Colonic mucosa (tissue), 4 donors: ENCODE data around the gene OLFM3. TPM values are rescaled to one million over a fixed set of nuclear protein-coding genes. Genes with fewer than 3 reads are reported as not detected.

ENCODE experiments used
- DNase-seq: peaks from one replicate; pipeline ENCODE4 v3.0.0-alpha.2; 2020
- H3K27ac ChIP-seq: fragments of 200-600 bp; one replicate; pipeline ENCODE4 v1.8.0; 2021
- H3K27me3 ChIP-seq: fragments of 200-600 bp; one replicate; pipeline ENCODE4 v1.8.0; 2021
- H3K36me3 ChIP-seq: fragments of 200-600 bp; one replicate; pipeline ENCODE4 v1.8.0; 2021
- H3K4me1 ChIP-seq: fragments of 200-600 bp; one replicate; pipeline ENCODE4 v1.8.0; 2021; ENCODE audit warnings: mild to moderate bottlenecking
- H3K4me3 ChIP-seq: fragments of 200-600 bp; one replicate; pipeline ENCODE4 v1.8.0; 2021
- H3K9ac ChIP-seq, 2 donors: one replicate each; pipeline ENCODE4 v1.7.0; 2013; ENCODE audit warnings: control low read depth in 2 of 2, low read depth in 2 of 2, low read length in 2 of 2
- H3K9me3 ChIP-seq: fragments of 200-600 bp; one replicate; pipeline ENCODE4 v1.8.0; 2021
- intact Hi-C: fragments of 100-400 bp; cut with DNase I; formaldehyde crosslinking; loops from one replicate; pipeline ENCODE4 v1.14.1; 2022
- total RNA-seq, 2 donors: library from RNA; stranded (reverse); fragmentation: NEBNext Ultra II Directional in 1 of 2; extraction: Animal tissue kit (Norgen Biotek cat#: 25700) in 1 of 2; gene quantifications; one replicate each; pipeline ENCODE4 v1.2.1, GENCODE V29; 2021
- TF ChIP-seq, protein P1 (sequence below): fragments of 200-600 bp; IDR thresholded peaks from one replicate; pipeline ENCODE4 v1.8.0; 2022; ENCODE audit warnings: antibody characterized with exemption, mild to moderate bottlenecking
- donor health status: healthy.
- donor health status: DM: no; HTN: no; CAD: no.
- donor health status: DM: no; HTN: no; CAD: no.

Gene OLFM3
- total RNA-seq, 2 donors from 2014 or later: 0.37 TPM; not detected in 1

DNA sequence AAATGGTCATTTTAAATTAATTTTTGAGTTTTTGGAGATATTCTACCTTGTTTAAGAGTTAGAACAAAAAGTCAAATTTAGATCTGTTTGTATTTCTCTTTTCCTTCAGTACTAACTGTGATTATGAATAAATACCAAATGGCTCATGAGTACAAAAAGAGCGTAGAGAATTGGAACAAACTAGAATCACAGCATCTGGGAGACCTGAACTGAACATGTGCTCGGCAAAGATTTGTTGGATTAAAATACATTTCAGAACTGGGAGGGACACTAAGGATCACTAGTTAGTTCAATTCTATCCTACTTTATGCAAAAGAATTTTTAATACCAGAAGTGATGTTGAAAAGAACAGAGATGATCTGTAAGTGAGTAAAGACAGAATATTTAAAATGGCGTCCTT lies 19.5 kb downstream of the OLFM3 start:
- Histone ChIP-seq H3K9ac (no peak overlapping the region), H3K27ac (no peak overlapping the region), H3K4me3 (no peak overlapping the region), H3K36me3 (no peaks in the 10 kb centered on the region), H3K9me3 (no peaks in the 10 kb centered on the region), H3K27me3 (no peaks in the 10 kb centered on the region), H3K4me1 (no peaks in the 10 kb centered on the region)
- TF ChIP-seq, protein P1, sequence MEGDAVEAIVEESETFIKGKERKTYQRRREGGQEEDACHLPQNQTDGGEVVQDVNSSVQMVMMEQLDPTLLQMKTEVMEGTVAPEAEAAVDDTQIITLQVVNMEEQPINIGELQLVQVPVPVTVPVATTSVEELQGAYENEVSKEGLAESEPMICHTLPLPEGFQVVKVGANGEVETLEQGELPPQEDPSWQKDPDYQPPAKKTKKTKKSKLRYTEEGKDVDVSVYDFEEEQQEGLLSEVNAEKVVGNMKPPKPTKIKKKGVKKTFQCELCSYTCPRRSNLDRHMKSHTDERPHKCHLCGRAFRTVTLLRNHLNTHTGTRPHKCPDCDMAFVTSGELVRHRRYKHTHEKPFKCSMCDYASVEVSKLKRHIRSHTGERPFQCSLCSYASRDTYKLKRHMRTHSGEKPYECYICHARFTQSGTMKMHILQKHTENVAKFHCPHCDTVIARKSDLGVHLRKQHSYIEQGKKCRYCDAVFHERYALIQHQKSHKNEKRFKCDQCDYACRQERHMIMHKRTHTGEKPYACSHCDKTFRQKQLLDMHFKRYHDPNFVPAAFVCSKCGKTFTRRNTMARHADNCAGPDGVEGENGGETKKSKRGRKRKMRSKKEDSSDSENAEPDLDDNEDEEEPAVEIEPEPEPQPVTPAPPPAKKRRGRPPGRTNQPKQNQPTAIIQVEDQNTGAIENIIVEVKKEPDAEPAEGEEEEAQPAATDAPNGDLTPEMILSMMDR: no peak
- intact Hi-C loops: no loop called here
- no peak for DNase-seq

DNA sequence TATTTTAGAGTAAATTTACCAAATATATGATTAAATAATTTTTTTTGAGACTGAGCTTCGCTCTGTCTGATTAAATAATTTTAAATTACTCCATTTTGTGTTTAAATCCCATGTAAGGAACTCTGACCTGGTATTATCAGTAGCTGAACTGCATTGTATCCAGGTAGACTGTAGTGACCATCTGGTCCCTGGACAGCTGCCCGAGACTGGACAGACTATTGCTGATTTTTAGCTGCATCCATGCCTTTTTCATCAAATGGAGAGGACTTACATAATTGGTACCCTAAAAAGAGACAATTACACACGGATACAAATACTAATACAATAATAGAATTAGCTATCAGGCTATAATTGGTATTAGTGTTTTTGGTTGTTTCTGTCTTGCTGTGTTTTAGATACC lies 20.6 kb downstream of the OLFM3 start:
- H3K9ac ChIP-seq: no peak overlapping the region
- intact Hi-C loops: no loop called here

DNA sequence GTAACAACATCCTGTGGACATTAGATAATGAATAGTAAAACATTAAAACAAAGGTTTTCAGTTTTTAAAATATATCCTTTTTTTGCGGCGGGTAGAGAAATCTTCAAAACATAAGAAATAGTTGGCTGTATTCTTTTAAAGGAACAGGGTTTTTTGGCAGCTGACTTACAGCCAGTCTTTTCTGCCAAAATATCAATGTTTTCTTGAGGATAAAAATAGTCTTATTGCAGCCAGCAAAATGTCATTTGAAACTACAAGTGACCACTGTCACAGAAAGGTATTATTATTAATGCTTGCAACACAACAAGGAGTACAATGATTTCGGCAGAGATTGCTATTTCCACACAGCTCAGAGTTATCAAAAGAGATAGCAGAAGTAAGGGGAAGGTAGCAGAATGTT lies 21.4 kb downstream of the OLFM3 start:
- H3K9me3 ChIP-seq: no peaks in the 10 kb centered on the region
- H3K9ac ChIP-seq: no peak overlapping the region
- H3K27ac ChIP-seq: no peak overlapping the region
- intact Hi-C loops: no loop called here
- no peaks in the 10 kb centered on the region for H3K4me1 ChIP-seq
- no peak for DNase-seq
- no peaks in the 10 kb centered on the region for H3K36me3 ChIP-seq
- TF ChIP-seq, protein P1: no peak
- no peaks in the 10 kb centered on the region for H3K27me3 ChIP-seq
- H3K4me3 ChIP-seq: no peak overlapping the region

More for the DNA sequence above, 20.6 kb downstream of the OLFM3 start:
- no peaks in the 10 kb centered on the region for H3K9me3 ChIP-seq
- H3K4me3 ChIP-seq: no peak overlapping the region
- no peak overlapping the region for H3K27ac ChIP-seq
- H3K36me3 ChIP-seq: no peaks in the 10 kb centered on the region
- no peaks in the 10 kb centered on the region for H3K4me1 ChIP-seq
- DNase-seq: no peak
- TF ChIP-seq, protein P1: no peak
- H3K27me3 ChIP-seq: no peaks in the 10 kb centered on the region

DNA sequence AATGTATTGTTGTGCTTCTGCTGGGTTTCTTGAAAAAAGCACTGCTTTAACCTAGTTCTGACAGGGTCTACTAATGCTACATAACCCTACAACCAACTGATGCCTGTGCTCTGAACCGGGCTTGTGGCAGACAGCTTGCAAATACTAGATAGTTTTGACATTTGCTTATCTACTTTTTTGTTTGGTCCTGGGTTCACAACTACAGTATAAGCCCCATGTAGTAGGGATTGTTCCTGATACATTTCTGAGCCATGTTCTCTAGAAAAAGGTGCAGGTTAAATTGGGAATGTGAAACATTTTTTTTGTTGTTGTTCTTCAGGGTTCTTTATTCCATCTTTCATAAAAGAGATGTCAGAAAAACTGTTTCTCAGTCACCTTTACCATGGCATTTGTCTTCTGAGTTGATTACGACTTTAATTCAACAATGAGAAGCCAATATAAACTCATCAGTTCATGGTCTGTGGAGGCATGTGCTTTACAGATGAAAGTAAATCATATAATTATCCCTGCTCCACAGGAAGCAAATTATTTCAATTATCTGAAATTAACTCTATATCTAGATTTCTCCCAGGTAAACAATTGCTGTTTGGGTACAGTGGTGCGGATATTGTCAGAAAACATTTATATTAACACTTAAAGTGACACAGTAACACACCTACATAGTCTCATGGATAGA lies 22.0 kb downstream of the OLFM3 start:
- Histone ChIP-seq H3K4me1 (no peaks in the 10 kb centered on the region), H3K4me3 (no peak overlapping the region), H3K36me3 (no peaks in the 10 kb centered on the region), H3K27me3 (no peaks in the 10 kb centered on the region), H3K9me3 (no peaks in the 10 kb centered on the region), H3K27ac (no peak overlapping the region), H3K9ac (no peak overlapping the region)
- DNase-seq: no peak
- intact Hi-C loops: no loop called here
- TF ChIP-seq, protein P1: no peak

DNA sequence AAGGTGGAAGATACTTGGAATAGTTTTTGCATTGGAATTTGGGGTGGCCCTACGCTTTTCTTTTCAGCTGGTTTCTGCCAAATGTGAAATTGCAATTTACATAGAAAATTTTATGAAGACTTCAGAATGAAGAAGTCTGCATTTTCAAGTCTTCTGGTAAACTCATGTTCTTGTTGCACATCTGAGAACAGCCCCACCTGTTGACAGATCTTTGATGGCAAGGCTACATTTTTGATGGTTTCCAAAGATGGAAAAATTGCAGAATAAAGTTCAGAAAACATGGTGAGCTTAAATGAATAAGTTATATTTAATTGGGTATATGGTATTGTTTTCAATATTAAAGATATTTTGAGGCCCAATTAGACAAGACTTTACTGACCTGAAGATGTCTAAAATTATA lies 25.4 kb downstream of the OLFM3 start:
- no peak overlapping the region for H3K27ac ChIP-seq
- H3K27me3 ChIP-seq: no peaks in the 10 kb centered on the region
- TF ChIP-seq, protein P1: no peak
- H3K9me3 ChIP-seq: no peaks in the 10 kb centered on the region
- H3K4me1 ChIP-seq: no peaks in the 10 kb centered on the region
- H3K36me3 ChIP-seq: no peaks in the 10 kb centered on the region
- no peak overlapping the region for H3K4me3 ChIP-seq
- no peak overlapping the region for H3K9ac ChIP-seq
- intact Hi-C loops: no loop called here
- DNase-seq: no peak
